ENCODE results near the gene FLRT2. TPM values are rescaled to one million over a fixed set of nuclear protein-coding genes. Genes with fewer than 3 reads are reported as not detected.

FLRT2 gene
- polyA plus RNA-seq, 1 donor (not counting 4 experiments of a cell fraction or from before 2014, with no cell fraction given), result 69.2 TPM

DNA sequence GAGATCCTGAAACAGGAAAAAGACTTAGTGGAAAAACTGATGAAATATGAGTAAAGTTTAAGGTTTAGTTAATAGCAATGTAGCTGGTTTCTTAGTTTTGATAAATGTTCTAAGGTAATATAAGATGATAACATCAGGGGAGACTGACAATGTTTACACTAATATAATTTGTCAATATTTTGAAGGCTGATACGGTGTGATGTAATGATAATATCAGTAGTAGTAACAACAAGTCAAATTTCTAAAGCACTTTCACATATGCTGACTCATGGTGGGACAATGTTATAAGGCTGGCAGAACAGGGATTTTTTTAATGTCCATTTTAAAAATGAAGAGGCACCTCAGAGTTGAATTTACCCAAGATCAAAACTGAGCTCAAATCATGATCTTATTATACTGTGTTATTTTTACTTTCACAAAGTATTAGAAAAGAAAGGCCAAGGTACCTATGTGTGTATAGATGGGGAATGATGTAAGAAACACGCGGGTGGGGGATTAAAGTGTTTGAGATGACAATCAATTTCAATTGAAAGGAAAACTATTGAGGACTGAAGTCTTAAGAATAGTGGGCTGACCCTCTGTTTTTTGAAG lies 2.4 kb upstream of the FLRT2 start:
- dilution Hi-C loops (cut with MboI; ENCODE audit: extremely low pct_ligation_motif_present, low sequenced_read_pairs), result no loop called here
- Histone ChIP-seq H3K4me2 (ENCODE audit: control insufficient read depth, extremely low read depth, insufficient read depth, low read depth, low read length) (peak overlapping the region; percentile 96), H3K9me3 (ENCODE audit: control insufficient read depth, low read depth, low read length) (no peaks in the 10 kb centered on the region), H3K4me3 (ENCODE audit: control insufficient read depth in 2 of 3, extremely low read depth in 1 of 3, insufficient read depth in 2 of 3, low read depth in 1 of 3, low read length in 3 of 3) (peak overlapping the region in 2 of 3 experiments; percentile 23 to 85), H3K9me1 (ENCODE audit: control insufficient read depth, extremely low read depth, insufficient read depth, low read length) (no peaks in the 10 kb centered on the region), H3K36me3 (ENCODE audit: control insufficient read depth in 2 of 2, extremely low read depth in 1 of 2, insufficient read depth in 2 of 2, low read length in 2 of 2) (no peaks in the 10 kb centered on the region), H3K4me1 (ENCODE audit: control insufficient read depth, extremely low read depth, insufficient read depth, low read length) (peaks cover 17% of the 10 kb centered on the region), H3K27ac (ENCODE audit: control insufficient read depth, insufficient read depth, low read length) (peak overlapping the region; percentile 86), H4K20me1 (ENCODE audit: control insufficient read depth, extremely low read depth, insufficient read depth, low read length) (no peaks in the 10 kb centered on the region), H3K79me2 (ENCODE audit: control insufficient read depth, insufficient read depth, low read length) (peaks cover 19% of the 10 kb centered on the region), H3K9ac (ENCODE audit: control insufficient read depth, extremely low read depth, insufficient read depth, low read length) (peak overlapping the region; percentile 88), H3K27me3 (ENCODE audit: control insufficient read depth, extremely low read depth, insufficient read depth, low read length) (no peaks in the 10 kb centered on the region), H2AFZ (ENCODE audit: control insufficient read depth, low read length) (no peak overlapping the region)
- DNase-seq (ENCODE audit: low read depth, low spot score), result no peak
- no peak for TF ChIP-seq EZH2 (IDR thresholded peaks at IDR 0.05; ENCODE audit: low read length)
- TF ChIP-seq, protein P1, sequence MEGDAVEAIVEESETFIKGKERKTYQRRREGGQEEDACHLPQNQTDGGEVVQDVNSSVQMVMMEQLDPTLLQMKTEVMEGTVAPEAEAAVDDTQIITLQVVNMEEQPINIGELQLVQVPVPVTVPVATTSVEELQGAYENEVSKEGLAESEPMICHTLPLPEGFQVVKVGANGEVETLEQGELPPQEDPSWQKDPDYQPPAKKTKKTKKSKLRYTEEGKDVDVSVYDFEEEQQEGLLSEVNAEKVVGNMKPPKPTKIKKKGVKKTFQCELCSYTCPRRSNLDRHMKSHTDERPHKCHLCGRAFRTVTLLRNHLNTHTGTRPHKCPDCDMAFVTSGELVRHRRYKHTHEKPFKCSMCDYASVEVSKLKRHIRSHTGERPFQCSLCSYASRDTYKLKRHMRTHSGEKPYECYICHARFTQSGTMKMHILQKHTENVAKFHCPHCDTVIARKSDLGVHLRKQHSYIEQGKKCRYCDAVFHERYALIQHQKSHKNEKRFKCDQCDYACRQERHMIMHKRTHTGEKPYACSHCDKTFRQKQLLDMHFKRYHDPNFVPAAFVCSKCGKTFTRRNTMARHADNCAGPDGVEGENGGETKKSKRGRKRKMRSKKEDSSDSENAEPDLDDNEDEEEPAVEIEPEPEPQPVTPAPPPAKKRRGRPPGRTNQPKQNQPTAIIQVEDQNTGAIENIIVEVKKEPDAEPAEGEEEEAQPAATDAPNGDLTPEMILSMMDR (optimal IDR thresholded peaks at IDR 0.05 in 1 of 3, IDR thresholded peaks at IDR 0.05 in 1 of 3, conservative IDR thresholded peaks at IDR 0.05 in 1 of 3; ENCODE audit: extremely low read depth in 1 of 3, insufficient read depth in 2 of 3, low read length in 3 of 3), result no peak
- FAIRE-seq, result no peak

DNA sequence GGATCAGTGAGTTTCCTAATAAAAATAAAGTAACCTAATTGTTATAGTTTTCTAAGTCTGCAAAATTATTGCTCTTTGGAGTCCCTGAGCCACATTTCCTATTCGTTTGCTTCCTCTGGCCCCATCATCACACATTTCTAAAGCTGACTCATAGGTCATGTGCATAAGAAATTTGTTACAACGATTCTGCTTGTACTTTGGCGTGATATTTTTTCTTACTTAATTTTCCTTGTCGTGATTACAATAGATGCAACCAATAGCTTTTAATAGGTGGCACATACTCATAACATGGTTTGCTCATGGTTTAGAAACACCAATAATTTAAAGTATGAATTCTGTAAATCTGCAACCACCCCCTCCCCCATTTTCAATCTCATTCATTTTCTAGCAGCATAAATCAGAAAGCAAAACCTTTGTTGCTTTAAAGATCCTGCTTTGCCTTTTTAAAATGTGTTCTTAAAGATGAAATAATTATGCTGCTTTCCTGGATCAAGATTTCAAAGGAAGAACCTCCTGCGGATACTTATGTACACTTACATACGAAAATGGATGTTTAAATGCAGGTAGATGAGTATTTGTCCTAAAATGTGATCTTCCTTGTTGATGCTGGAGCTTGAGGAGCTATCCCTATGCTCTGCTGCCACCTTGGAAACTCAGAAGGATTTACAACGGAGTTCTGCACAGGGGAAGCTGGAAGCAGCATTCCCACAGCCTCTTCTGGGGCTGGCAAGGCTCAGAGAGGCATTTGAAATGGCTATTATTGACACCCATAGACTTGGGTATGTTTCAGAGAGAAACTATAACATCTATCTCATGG lies 1.7 kb upstream of the FLRT2 start:
- Histone ChIP-seq H3K9ac (ENCODE audit: control insufficient read depth, extremely low read depth, insufficient read depth, low read length) (peak overlapping the region; percentile 88), H3K4me2 (ENCODE audit: control insufficient read depth, extremely low read depth, insufficient read depth, low read depth, low read length) (peak overlapping the region; percentile 96), H3K4me3 (ENCODE audit: control insufficient read depth in 2 of 3, extremely low read depth in 1 of 3, insufficient read depth in 2 of 3, low read depth in 1 of 3, low read length in 3 of 3) (peak overlapping the region; percentile 72 to 85 (median 85)), H3K9me3 (ENCODE audit: control insufficient read depth, low read depth, low read length) (no peaks in the 10 kb centered on the region), H4K20me1 (ENCODE audit: control insufficient read depth, extremely low read depth, insufficient read depth, low read length) (no peaks in the 10 kb centered on the region), H3K79me2 (ENCODE audit: control insufficient read depth, insufficient read depth, low read length) (peaks cover 26% of the 10 kb centered on the region), H3K36me3 (ENCODE audit: control insufficient read depth in 2 of 2, extremely low read depth in 1 of 2, insufficient read depth in 2 of 2, low read length in 2 of 2) (no peaks in the 10 kb centered on the region), H3K27ac (ENCODE audit: control insufficient read depth, insufficient read depth, low read length) (peak overlapping the region; percentile 86), H3K27me3 (ENCODE audit: control insufficient read depth, extremely low read depth, insufficient read depth, low read length) (no peaks in the 10 kb centered on the region), H3K4me1 (ENCODE audit: control insufficient read depth, extremely low read depth, insufficient read depth, low read length) (peaks cover 20% of the 10 kb centered on the region), H2AFZ (ENCODE audit: control insufficient read depth, low read length) (peak overlapping the region; percentile 93), H3K9me1 (ENCODE audit: control insufficient read depth, extremely low read depth, insufficient read depth, low read length) (no peaks in the 10 kb centered on the region)
- no peak for DNase-seq (ENCODE audit: low read depth, low spot score)
- FAIRE-seq, result peak; percentile 86
- no peak for TF ChIP-seq EZH2 (IDR thresholded peaks at IDR 0.05; ENCODE audit: low read length)
- TF ChIP-seq, protein P1 (optimal IDR thresholded peaks at IDR 0.05 in 1 of 3, IDR thresholded peaks at IDR 0.05 in 1 of 3, conservative IDR thresholded peaks at IDR 0.05 in 1 of 3; ENCODE audit: extremely low read depth in 1 of 3, insufficient read depth in 2 of 3, low read length in 3 of 3), result peak; percentile 32 to 83 (median 75)
- dilution Hi-C loops (cut with MboI; ENCODE audit: extremely low pct_ligation_motif_present, low sequenced_read_pairs), result no loop called here
